ENCODE measurements around the gene IFNA17. TPM values are rescaled to one million over a fixed set of nuclear protein-coding genes. Genes with fewer than 3 reads are reported as not detected.
"Not testable (repeated sequence)": the region's sequence is repeated elsewhere in the genome, so short reads cannot be mapped to it uniquely, and the experiment has no call there.

IFNA17 gene
- total RNA-seq, 1 experiment from 2014 or later, result not detected

DNA sequence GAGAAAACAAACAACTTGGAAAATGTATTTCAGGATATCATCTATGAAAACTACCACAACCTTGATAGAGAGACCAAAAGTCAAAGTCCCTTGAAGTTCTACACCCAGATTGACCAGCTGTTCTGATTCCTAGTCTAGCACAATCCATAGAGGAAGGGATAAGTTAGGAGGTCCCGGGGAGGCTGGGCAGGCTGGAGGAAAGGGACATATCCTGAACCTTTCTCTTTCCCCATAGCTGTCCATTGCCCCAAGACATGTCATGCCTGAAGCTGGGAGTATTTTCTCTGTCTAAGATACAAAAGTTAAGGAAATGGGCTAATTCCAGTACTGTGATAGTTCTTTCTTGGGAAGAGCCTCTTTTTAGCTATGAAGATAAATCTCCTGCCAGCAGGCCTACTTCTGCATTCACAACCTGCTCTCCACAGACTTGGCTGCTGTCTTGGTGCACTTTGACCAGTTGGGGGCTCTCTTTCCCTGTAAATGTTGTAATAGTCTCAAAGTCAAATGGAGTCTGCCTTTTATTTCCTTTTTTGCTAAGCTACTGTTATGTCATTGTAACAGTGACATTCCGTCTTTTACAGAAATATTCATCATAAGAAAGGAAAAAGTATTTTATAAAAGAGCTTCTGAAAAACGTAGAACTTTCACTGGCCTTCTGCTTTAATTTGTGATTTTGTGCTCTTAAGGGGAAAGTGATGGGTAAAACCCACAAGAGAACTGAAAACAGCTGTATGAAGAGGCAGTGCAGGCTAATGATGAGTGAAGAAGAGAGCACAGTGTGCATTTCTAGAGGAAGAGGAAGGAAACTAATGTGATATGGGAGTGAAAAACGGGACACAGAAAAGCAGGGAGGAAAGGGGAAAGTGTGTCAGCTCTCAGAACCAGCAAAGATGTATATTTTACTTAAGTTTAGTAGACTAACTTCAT, 44.9 kb downstream of the IFNA17 start:
- H3K27me3 ChIP-seq (replicated peaks); H3K36me3 ChIP-seq; DNase-seq (ENCODE audit: low read depth in 1 of 2, low spot score in 2 of 2); H3K4me1 ChIP-seq (replicated peaks); H3K4me3 ChIP-seq; H3K27ac ChIP-seq; H3K9me3 ChIP-seq (replicated peaks): not testable (repeated sequence)

Other genes starting within 250 kb of the IFNA17 start
- gene HACD4, start 196.6 kb downstream of the IFNA17 start, total RNA-seq (2014; rRNA removed; shearing (Covaris generic)), result 2.6 and 5.2 TPM in 2 replicates
- not detected in 2 replicates for gene IFNB1, start 150.3 kb downstream of the IFNA17 start, total RNA-seq (2014; rRNA removed; shearing (Covaris generic))
- gene IFNW1, start 86.4 kb downstream of the IFNA17 start, total RNA-seq (2014; rRNA removed; shearing (Covaris generic)), result not detected in 2 replicates
- not detected in 2 replicates for gene IFNA21, start 61.6 kb downstream of the IFNA17 start, total RNA-seq (2014; rRNA removed; shearing (Covaris generic))
- not detected in 2 replicates for gene IFNA4, start 40.6 kb downstream of the IFNA17 start, total RNA-seq (2014; rRNA removed; shearing (Covaris generic))
- gene IFNA7, start 26.0 kb downstream of the IFNA17 start, total RNA-seq (2014; rRNA removed; shearing (Covaris generic)), result not detected in 2 replicates
- not detected in 2 replicates for gene IFNA10, start 21.1 kb downstream of the IFNA17 start, total RNA-seq (2014; rRNA removed; shearing (Covaris generic))
- gene IFNA16, start 10.9 kb downstream of the IFNA17 start, total RNA-seq (2014; rRNA removed; shearing (Covaris generic)), result not detected in 2 replicates
- not detected in 2 replicates for gene IFNA14, start 11.8 kb upstream of the IFNA17 start, total RNA-seq (2014; rRNA removed; shearing (Covaris generic))
- gene IFNA5, start 77.1 kb upstream of the IFNA17 start, total RNA-seq (2014; rRNA removed; shearing (Covaris generic)), result not detected in 2 replicates
- 14.2 and 16.5 TPM in 2 replicates for gene KLHL9, start 107.2 kb upstream of the IFNA17 start, total RNA-seq (2014; rRNA removed; shearing (Covaris generic))
- gene IFNA6, start 122.7 kb upstream of the IFNA17 start, total RNA-seq (2014; rRNA removed; shearing (Covaris generic)), result not detected in 2 replicates
- not detected in 2 replicates for gene IFNA13, start 139.8 kb upstream of the IFNA17 start, total RNA-seq (2014; rRNA removed; shearing (Covaris generic))
- not detected in 2 replicates for gene IFNA2, start 157.2 kb upstream of the IFNA17 start, total RNA-seq (2014; rRNA removed; shearing (Covaris generic))
- not detected in 2 replicates for gene IFNA8, start 180.9 kb upstream of the IFNA17 start, total RNA-seq (2014; rRNA removed; shearing (Covaris generic))
- gene IFNA1, start 212.2 kb upstream of the IFNA17 start, total RNA-seq (2014; rRNA removed; shearing (Covaris generic)), result not detected in 2 replicates

Measured in SJSA1 (cell line).